Sigmoid colon (tissue), 4 donors: ENCODE results near the gene MAK.

Experiments
- CTCF ChIP-seq, 4 experiments: fragments of 450-650 bp in 3 of 4; fragments of 200-600 bp in 1 of 4; IDR thresholded peaks; one replicate each; pipeline ENCODE4 v1.5.1; 2016 to 2019; ENCODE audit warnings: antibody characterized with exemption in 4 of 4, mild to moderate bottlenecking in 3 of 4, moderate library complexity in 2 of 4
- EP300 ChIP-seq, 4 donors: sonication (generic); formaldehyde crosslinking; IDR thresholded peaks; one replicate each; pipeline ENCODE4 v1.6.1; 2017; ENCODE audit warnings: antibody characterized with exemption in 4 of 4
- POLR2A ChIP-seq, 2 donors: fragments of 450-650 bp; IDR thresholded peaks; one replicate each; pipeline ENCODE4 v1.6.1; 2016; ENCODE audit warnings: antibody characterized with exemption in 2 of 2, mild to moderate bottlenecking in 2 of 2, moderate library complexity in 2 of 2
- POLR2AphosphoS5 ChIP-seq, 4 donors: sonication (generic); formaldehyde crosslinking; IDR thresholded peaks; one replicate each; pipeline ENCODE4 v1.6.1; 2017; ENCODE audit warnings: antibody characterized with exemption in 4 of 4

DNA sequence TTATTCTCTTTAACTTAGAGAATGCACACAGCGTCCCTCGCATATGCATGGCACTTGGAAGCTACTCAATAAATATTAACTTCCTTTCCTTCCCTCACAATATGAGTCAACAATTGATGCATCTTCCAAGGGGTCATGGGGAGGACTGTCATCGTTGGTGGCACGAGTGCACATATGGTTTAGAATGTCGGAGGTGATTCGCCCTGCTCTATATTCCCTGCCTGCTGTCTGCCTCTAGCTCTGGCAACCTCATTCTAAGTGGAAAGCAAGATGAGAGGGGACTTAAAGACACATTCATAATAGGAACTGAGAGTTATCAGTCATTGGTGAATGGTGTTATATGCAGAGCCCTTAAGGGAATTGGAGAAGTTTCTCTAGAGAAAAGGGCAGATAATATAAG, 44.6 kb downstream of the MAK start:
- TF ChIP-seq CTCF (IDR thresholded peaks at IDR 0.05) (no peak), POLR2AphosphoS5 (IDR thresholded peaks at IDR 0.05) (no peak), POLR2A (IDR thresholded peaks at IDR 0.05) (no peak), EP300 (IDR thresholded peaks at IDR 0.05) (no peak)
